NCI-H146 treated with DMSO at 0.1 percent for 48 hours (cell line): ENCODE measurements around the gene NR5A1.

Experiments
- DNase-seq: peaks from one replicate; lab custom pipeline; 2025; ENCODE audit not compliant: unreplicated experiment; lab: John Stamatoyannopoulos, UW

The NR5A1 gene

DNA sequence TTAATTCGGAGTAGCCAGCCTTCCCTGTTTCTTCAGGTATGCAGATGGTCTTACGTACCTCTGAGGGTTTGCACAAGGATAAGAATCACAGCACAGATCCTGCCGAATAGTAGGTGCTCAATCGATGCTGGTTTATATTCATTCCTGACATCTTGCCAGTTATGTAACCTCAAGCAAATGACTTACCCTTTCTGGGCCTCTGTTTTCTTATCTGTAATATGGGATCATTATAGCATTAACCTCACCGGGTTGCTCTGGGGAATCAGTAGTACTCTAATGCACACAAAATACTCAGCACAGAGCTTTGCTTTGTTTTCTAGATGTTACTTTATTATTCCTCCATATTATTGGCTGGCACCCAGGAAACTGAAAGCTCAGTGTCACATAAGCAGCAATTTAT lies 7.7 kb upstream of the NR5A1 start:
- no peak for DNase-seq

DNA sequence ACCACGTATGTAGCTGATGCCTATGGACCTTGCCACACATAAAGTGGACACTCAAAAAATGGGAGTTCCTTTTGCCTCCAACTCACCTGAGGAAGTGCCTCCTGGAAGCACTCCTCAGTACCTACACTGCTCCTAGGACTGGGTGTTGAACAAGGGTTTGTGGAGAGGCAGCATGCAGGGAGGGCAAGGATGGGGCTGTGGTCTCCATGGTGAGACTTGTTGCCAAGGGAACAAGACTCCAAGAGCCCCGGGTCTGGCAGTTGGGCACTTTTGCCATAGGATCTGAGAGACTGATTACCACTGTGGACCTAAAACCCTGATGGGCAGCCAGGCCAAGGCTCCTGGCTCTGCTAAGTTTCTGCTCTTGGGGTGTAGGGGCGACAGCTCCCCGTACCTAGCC lies 6.9 kb upstream of the NR5A1 start:
- no peak for DNase-seq

DNA sequence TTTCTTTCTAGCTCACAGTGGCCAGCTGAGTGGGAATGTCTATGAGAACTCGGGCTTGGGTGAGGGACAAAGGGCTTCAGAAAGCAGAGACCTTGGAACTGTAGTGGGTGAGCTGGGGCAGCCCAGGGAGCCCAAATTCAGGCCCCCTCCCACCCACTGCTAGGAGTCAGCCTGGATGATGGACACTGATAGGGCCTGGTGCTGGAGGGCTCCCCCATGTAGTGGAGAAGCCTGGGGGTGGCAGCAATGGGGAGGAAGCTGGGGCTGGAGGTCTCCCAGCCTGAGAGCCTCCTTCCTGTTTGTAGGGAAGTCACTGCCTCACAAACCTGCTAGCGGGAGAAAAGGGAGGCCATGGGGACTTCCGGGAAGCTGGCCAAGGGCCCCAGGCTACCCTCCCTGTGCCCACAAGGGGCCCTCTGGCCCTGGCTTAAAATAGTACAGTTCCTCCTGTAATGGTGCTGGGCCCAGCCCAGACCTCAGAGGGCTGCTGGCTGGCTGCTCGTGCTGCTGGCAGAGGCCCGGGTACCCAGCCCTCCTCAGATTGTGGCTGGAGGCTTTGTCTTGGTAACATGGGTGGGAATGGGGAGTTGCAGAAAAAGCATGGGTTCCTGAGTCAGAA lies 6.3 kb upstream of the NR5A1 start:
- no peak for DNase-seq

DNA sequence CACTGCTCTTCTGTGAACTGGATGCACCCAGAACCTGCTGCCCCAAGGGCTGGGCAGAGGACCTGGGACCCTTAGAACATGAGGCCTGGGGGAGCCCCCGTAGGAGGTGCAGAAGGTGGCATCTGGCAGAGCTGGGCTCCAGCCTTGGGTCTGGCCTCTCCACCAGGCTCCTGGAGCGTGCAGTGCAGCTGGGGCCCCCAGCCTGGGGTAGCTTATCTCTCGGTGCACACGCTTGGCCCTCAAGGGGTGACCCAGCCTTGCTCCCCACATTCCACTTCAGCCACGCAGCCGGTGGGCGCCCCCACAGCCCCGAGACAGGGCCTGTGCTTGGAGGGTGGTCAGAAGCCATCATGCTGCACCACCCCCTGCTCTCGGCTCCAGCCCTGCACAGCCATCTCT lies 5.6 kb upstream of the NR5A1 start:
- DNase-seq, result no peak

DNA sequence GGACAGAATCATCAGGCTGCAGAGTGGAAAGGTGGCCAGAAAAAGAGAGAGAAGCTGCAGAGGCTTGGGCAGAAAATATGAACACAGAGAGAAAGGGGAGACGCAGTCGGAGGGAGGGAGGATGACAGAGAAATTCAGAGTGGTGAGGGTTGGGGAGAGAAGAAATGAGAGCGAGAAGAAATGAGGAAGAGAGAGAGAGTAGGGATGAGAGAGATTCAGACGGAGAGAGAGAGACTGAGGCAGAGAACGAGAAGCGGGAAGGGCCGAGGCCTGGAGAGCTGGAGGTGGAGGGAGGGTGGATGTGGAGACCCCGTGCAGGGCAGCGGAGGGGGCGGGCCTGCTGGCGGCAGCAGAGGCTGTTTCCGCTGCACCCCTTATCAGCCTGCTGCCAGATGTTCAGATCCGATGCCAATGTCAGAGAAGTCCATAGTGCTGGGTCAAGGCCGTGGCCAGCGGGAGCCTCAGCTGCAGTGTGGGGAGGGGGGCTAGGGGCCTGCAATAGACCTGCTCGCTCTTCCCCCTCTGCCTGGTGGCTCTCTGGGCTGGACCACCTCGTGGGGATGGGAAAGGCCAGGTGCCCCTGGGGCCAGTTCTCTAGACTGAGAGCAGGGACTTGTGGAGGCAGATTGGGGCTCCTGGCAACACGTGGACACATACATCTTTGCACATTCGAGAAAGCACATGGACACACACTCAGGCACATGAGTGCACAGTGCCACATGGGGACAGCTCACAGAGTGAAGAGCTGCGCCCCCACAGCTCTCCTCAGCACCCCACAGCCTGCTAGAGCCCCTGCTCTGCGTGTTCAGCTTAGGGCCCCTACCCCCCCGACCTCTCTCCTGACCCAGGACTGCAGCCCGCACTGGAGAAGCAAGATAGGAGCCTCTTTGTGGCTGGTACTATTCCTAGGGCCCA lies 4.9 kb upstream of the NR5A1 start:
- DNase-seq, result no peak

DNA sequence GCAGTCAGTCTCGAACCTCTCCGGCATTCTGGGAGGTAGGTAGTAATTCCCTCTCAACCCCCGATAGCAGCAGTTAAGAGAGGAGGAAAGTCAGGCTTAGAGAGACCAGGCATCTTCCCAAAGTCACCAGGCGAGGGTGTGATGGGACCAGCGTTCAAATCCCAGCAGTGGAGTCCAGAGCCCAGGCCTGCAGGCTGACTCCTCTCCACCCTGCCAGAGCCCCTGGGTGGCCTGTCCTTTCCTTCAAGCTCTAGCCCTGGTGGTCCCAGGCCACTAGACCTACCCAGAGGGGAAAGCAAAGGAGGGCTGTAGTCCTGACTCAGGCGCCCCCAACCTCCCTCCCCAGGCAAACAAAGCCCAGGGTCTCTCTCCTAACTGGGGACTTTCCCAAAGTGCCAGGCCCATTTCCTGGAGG lies 4.2 kb upstream of the NR5A1 start:
- DNase-seq, result no peak

DNA sequence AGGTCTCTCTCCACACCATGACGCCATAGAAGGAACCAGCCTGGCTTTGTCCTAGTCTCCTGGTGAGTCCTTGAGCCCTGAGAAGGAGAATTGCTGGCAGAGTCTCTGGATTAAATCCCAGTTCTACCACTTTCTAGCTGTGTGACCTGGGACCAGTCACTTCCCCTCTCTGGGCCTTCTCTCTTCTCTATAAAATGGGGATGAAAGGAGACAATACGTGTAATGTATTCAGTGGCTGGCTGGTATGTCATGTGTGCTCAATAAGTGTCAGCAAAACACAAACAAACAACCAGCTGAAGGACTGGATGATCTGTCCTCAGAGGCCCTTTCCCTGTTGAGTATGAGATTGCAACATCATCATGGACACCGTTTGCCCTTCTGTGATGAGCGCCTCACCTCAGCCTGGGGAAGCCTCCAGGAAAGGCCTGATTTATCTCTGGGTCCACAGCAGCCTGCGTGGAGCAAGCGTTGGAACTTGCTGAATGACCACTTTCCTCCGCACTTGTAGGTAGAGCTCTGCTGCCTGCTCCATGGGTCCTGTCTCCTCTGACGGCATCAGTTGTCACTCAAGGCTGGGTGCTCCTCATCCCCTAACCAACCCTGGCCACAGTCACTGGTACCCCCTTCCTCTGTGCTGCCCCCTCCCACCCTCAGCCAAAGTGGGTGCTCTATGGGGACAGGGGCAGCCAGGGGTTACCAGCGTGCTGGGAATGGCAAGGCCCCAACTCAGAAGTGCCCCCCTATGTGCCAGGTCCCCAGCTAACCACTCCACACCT lies 3.6 kb upstream of the NR5A1 start:
- DNase-seq, result no peak

DNA sequence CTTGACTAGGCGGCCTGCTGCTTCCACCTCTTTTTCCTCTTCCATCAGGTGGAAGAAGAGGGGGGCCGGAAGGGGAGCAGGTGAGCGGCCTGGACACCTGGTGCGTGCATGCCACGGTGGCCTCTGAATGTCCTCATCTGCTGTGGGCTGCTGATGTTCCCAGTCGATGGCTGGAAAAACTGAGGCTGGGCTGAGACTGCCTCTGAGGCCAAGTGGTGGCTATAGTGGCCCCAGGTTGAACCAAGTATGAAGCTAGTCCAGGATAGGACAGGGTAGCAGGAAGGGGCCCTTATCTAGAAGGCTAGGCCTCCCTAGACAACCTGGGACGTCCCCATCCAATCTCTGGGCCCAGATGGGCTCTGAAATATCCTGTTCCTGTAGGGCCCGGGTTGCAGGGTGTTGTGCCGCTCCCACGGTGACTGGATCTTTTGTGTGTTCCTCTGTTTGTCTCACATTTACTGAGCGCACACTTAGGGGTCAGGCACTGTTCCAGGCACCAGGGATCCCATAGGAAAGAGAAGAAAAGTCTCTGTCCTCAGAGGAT lies 753 bp upstream of the NR5A1 start:
- DNase-seq, result no peak

DNA sequence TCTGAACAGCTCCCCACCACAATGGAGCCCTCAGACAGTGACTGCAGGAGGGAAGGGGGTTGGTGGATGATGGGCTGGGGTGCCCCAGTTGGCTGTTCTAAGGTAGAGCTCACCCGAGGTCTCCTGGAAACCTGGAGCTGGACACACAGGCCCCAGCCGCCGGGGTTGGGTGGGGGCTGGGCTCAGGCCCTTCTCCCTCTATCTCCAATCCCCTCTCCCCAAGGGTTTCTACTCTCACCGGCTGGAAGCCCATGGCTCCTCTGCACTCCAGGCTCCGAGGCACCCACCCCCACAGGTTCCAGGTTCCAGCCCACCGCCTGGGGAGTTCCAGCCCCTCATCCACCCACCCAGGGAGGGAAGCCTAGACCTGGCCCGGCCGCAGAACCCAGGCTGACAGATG lies 766 bp downstream of the NR5A1 start:
- DNase-seq, result no peak

DNA sequence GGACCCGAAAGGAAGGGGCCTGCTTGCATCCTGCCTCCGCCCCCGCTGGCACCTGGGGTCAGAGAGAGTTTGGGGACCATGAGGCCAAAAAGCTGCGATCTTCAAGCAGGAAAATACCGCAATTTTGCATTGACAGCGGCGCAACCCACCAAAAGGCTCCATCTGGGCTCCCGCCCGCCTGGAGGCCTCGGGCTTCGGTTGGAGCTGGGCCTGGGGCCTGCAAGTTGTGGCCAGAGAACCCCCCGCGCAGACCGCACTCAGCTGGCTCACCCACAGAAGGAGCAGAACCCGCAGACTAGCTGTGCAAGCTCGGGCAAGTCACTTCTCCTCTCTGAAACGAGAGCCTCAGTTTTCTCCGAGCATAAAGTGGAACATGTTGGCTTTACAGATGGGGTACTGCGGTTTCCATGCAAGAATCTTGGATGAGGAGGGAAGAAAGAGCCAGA lies 1.3 kb downstream of the NR5A1 start:
- DNase-seq, result no peak

DNA sequence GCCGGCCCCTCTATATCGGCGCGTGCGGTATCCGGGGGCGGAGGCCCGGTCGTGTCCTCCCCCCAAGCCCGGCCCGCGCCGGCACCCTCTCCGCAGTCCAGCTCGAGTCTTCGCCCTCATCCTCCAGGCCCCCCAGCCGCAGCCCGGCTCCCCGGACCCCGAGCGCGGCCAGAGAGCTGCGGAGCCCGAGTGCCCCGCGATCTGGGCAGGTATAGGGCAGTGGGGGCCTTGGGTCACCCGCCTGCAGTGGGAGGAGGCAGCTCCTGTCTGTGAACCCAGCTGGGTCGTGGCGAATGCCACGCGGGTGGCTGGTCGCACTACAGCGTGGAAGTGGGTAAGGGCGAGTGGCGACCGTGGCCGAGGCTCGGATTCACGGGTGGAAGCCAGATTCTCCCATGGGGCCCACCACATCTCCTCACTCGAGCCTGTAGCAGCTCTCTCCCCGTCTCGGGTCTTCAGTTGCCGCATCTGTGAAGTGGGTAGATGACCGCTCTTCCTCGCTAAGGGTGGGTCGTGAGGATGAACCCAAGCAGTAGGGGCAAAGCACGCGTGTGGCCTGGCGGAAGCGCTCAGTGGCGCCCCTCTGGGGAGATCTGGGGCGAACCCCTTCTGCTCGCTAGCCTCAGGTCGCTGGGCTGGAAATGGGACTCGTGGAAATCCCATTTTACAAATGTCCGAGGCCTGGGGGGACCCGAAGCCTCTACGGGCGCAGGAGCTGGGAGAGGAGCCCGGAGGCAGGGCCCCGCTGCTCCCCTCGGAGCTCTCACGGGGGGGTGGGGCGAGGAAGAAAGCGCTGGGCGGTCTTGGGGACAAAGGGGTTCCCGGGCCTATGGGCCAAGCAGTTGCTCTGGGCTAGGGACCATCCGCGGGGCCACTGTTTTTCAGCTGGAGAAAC lies 1.9 kb downstream of the NR5A1 start:
- no peak for DNase-seq

DNA sequence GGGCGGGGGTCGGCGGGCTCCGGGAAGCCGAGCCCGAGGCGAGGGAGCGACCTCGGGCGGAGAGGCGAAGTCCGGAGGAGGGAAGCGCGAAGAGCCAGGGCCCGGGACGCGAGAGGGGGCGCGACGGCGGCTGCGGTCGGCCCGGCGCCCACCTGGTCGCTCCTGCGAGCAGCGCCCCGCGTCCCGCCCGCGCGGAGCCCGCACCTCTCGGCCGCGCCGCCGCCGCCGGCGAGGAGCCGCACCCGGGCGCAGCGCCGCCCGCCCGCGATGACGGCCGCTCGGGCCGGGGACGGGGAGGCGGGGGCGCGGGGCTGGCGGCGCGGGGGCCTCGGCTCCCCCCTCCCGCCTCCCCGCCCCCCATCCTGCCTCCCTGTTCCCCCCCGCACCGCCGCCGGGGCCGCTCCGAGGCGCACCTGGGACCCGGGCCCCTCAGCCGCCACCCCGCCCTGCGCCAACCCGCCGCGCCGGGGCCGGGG lies 2.6 kb downstream of the NR5A1 start:
- DNase-seq, result no peak

DNA sequence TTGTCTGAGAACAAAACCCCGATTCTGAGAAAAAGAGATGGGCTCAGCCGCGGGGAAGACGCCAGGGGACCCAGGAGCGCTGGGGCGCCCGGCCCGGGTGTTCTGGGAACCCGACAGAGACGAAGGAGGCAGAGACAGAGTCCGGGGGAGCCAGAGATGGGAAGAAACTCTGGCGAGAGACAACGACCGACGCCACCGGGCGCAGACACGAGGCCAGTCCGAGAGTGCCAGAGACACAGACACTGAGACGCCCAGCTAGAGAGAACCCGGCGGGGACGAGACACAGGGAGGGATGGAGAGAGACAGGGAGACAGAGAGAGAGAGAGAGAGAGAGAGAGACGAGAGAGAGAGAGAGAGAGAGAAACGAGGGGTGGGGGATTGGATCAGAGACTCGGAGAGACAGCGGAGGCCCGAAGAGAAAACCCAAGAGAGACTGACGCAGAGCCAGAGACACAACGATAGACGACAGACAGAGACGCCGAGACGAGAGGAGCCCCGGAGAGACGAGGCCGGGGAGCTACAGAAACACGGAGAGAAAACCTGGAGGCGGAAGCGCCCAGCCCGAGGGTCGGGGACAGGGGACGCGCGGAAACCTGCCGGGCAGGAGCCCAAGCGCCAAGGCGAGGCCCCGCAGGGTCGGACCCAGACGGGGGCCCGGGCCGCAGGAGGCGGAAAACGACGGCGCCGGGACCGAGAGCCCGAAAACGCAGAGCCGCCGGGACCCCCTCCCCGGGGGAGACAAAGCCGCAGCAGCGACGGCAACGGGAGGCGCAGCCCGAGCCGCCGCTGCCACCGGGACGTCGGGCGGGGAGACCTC lies 3.3 kb downstream of the NR5A1 start:
- no peak for DNase-seq

DNA sequence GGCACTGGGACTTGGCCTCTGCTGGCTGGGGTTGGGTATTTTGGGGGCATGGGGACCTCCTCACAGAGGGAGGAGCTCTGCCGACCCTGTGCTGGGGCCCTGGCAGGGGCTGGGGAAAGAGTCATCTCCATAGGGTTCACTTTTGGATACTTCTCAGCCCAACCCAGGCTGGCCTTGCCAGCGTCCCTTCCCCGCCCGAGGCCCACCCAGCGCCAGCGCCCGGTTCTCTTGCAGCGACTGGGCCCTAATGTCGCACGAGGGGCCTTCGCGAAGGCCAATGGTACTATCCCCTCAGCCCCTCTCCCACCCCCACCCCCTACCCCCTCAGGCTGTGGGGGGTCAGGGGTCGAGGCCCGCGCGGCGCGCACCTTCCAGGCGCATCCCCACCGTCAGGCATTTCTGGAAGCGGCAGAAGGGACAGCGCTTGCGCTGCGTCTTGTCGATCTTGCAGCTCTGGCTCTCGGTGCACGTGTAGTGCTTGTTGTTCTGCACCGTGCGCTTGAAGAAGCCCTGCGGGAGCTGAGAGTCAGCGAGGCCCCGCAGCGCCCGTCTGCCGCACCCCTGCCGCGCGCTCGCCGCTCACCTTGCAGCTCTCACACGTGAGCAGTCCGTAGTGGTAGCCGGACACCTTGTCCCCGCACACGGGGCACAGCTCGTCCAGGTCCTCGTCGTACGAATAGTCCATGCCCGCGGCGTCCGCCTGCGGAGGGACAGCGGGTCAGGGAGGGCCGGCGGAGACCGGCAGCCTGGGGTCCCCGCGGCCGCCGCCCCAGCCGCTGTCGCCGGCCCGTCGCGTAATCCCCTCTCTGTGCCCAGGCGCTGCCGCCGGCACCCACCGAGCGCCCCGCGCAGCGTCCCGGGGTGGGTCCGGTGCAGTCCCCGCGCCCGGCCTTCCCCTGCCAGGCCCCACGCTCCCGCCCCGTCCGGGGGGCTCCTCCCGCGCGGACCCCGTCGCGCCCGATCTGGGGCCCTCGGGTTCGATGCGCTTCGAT lies 4.2 kb downstream of the NR5A1 start:
- DNase-seq, result no peak

DNA sequence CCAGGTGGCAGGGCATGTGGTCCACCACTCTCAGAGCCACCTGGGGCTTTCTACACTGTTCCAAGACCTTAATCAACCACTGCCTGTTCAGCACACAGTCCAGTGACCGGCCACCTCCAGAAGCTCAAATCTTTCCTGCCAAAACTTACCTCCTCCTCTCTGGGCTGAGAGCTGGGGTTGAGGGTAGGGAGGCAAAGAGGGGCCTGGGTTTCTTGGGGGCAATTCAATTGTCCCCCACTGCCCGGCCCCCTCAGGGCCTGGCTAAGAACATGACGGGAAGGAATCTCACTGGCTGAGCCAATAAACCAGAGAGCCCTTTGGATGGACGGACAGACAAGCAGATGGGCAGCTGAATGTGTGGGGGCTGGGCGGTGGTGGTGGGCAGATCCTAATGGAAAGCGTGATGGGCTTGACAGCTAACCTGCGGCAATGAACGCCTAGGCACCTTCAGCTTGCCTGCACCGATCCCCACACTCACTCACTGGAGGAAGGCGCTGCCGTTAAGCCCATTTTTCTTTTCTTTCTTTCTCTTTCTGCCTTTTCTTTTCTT lies 5.4 kb downstream of the NR5A1 start:
- DNase-seq, result no peak

DNA sequence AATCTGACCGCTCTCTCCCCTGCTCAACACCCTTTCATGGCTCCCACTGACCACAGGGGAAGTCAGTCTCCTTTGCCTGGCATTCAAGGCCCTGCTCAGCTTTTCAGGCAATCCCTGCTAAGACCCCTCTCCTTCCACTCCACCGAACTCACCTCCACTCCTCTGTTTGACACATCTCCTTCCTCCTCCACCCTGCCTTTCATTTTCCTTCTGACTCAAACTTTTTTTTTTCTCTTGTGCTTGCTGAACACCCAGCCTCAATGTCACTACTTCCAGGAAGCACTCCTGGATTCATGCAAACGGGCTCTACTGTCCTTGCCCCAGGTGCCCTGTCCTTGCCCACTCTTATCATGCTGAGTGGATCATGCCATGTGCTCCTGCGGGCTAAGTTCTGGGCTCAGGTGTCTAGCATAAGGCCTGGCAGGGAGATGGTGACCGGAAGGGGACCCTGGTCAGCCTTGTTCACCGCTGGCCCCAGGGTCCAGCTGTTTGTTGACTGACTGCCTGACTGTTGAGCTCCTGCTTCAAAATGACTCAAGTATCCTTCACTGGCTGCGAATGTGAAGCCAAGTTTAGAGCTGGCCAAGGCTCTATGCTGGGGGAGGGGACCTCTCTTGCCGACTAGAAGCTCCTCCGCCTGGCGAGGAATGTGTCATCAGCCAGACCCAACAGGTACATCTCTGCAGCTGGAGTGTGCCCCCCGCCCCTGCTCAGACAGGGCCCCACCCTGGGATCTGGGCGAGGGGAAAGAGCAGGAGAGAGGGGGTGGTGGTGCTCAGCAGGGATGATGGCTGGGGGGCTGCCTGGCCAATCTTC lies 6.2 kb downstream of the NR5A1 start:
- DNase-seq, result no peak
